GM12864 (cell line): Measurements from ENCODE around the gene CD300C.
A peak's percentile ranks its signal among the peaks of the same experiment; 100 is the strongest.

ENCODE experiments used
- DNase-seq: peaks from one replicate; pipeline ENCODE4 v3.0.0-alpha.2; 2011; ENCODE audit warnings: low read depth
- H3K4me3 ChIP-seq: 2 replicates; pipeline ENCODE4 v1.5.1; 2011; ENCODE audit warnings: mild to moderate bottlenecking, low read depth, low read length, control low read depth
- TF ChIP-seq, protein P1 (sequence below): IDR thresholded peaks from 2 replicates; pipeline ENCODE4 v1.5.1; 2011; ENCODE audit warnings: low read depth, mild to moderate bottlenecking, moderate library complexity, low read length, control low read depth, inconsistent platforms; ENCODE audit errors: missing control alignments

Gene CD300C

DNA sequence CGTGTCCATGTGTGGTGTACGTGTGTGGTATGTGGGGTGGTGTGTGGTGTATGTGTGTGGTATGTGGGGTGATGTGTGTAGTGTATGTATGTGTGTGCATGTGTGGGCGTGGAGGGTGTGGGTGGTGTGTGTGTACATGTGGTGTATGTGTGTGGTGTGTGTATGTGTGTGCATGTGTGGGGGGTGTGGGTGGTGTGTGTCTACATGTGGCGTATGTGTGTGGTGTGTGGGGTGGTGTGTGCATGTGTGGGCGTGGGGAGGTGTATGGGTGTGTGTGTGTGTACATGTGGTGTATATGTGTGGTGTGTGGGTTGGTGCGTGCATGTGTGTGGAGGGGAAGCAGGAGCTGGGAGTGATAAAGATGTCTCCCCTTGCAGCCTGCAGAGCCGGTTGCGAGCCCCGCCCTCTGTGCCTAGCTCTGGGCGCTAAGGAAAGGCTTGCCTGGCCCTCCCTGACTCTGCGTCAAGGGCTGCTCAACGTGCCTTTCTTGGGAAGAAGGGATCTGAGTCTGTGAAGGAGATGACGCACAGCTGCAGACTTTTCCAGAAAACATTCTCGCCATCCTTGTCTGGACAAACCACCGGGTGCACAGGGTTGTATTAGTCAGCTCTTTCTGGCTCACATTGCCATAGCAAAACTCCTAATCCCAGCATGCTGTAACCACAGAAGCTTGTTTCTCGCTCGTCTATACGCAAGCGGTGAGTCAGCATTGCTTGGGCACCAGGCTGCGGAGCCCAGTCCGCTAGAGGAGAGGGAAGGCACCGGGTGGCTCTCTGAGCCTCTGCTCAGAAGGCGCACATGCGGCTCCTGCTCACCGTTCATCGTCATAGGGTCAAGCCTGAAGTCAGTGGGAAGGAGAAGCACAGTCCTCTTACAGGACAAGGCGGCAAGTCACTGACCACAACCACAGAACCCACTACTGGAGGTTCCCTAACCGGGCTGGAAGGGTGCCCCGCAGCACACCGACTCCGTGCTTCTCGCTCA, 23.4 kb upstream of the CD300C start:
- no peak for DNase-seq
- H3K4me3 ChIP-seq, result no peak overlapping the region
- TF ChIP-seq, protein P1, sequence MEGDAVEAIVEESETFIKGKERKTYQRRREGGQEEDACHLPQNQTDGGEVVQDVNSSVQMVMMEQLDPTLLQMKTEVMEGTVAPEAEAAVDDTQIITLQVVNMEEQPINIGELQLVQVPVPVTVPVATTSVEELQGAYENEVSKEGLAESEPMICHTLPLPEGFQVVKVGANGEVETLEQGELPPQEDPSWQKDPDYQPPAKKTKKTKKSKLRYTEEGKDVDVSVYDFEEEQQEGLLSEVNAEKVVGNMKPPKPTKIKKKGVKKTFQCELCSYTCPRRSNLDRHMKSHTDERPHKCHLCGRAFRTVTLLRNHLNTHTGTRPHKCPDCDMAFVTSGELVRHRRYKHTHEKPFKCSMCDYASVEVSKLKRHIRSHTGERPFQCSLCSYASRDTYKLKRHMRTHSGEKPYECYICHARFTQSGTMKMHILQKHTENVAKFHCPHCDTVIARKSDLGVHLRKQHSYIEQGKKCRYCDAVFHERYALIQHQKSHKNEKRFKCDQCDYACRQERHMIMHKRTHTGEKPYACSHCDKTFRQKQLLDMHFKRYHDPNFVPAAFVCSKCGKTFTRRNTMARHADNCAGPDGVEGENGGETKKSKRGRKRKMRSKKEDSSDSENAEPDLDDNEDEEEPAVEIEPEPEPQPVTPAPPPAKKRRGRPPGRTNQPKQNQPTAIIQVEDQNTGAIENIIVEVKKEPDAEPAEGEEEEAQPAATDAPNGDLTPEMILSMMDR, result no peak

DNA sequence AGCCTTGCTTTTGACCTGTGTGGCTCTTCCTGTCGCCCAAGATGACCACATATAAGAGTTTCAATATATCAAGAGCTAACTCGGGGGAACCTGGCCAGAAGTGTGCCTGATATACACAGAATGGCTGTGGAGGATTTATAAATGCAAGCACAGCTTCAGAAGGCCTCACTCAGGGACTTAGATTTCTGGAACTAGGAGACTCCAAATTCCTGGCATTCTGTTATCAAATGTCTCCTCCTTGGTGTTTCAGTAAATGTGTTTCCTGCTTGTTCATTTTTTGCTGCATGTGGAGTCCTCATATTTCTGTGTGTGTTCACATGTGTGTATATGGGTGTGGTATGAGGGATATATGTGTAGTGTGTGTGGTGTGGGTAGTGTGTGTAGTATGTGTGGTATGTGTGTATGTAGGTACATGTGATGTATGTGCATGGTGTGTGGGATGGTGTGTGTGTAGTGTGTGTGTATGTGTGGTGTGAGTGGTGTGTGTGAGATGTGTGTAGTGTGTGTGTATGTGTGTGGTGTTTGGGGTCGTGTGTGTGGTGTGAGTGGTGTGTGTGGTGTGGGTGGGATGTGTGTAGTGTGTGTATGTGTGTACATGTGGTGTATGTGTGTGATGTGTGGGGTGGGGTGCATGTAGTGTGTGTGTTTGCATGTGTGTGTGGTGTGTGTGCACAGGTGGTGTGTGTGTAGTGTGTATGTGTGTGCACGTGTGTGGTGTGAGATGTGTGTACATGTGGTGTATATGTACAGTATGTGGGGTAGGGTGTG, 22.4 kb upstream of the CD300C start:
- no peak overlapping the region for H3K4me3 ChIP-seq
- no peak for DNase-seq
- TF ChIP-seq, protein P1, result no peak

DNA sequence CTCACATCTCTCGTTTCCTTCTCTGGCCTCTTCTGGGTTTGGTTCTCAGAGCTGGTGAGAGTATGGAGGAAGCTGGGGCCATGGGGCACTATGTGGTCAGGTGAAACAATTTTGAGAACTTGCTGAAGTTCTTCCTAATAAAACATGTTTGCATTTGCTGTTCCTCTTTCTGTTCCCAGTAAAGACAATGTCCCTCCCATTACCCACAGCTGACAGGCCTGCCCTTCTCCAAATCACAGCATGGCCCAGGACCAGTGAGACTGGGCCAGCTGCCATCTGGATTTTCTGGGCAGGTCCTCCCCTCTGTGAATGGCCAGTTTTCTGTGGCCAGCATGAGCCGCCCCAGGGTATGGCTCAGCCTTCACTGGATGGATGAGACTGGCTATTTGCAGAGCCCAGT, 21.5 kb upstream of the CD300C start, which contains the start of gene CD300H:
CD300H (minus strand) TSS at position 113 of the 400 bp plus-strand sequence.
- no peak within 1 kb of the TSS for H3K4me3 ChIP-seq
- no peak for DNase-seq
- TF ChIP-seq, protein P1, result no peak

DNA sequence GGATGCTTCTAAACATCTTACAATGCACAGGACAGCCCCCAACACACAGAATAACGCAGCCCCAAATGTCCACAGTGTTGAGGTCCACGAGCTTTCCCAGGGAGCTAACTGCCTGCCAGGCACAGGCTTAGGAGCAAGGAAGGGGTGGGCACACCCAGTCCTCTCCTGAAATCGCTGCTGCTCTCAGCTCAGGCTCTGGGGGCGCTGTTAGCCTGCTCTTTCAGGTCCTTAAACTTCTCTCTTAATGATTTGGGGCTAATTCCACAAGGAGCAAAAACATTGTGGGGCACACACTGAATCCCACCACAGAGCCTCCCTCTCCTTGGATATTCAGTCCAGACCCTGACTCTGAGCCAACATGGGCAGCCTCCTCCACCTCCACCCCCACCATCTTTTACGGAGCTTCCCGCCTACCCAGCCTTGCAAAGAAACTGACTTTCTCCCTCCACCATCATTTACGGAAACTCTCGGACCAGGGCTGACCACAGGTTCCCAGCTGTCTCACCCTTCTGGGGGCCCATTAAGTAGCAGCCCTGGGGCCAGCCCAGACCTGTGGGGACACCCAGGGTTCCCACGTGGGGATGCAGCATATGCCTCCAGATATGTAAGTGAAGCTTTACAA, 20.3 kb upstream of the CD300C start:
- H3K4me3 ChIP-seq, result no peak overlapping the region
- peak; percentile 7 for DNase-seq
- TF ChIP-seq, protein P1, result peak; percentile 86

DNA sequence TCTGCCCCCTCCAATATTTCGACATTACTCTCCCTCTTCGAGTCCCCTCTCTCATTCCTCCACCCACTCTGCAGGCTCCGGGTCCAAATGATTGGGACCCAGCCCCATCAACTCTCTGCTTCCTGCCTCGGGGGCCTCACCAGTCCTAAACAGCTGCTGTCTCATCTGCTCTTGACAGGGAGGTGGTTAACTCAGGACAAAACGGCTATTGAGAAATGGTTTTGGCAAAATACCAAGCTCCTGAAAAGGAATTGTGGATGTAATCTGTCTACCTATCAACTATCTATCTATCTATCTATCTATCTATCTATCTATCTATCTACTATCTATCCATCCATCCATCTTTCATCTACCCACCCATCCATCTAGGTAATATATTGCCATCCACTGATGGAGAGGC, 19.2 kb upstream of the CD300C start:
- no peak overlapping the region for H3K4me3 ChIP-seq
- no peak for DNase-seq
- TF ChIP-seq, protein P1, result no peak

DNA sequence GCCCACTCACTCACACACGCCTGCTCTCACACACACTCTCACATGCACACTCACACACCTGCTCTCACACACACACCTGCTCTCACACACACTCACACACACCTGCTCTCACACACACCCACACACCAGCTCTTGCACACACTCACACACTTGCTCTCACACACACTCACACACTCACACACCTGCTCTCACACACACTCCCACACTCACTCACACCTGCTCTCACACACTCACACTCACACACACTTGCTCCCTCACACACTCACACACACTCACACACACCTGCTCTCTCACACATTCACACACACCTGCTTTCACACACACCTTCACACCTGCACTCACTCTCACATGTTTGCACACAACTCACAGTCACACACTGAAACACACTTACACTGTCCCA, 17.4 kb upstream of the CD300C start:
- no peak for DNase-seq
- H3K4me3 ChIP-seq, result no peak overlapping the region
- TF ChIP-seq, protein P1, result no peak
